SJSA1 (cell line): Measurements from ENCODE around the gene AKAP14. TPM values are rescaled to one million over a fixed set of nuclear protein-coding genes. Genes with fewer than 3 reads are reported as not detected.

ENCODE experiments used
- DNase-seq, 2 experiments: peaks; one replicate each; pipeline ENCODE4 v3.0.0-alpha.2; 2015 to 2020; ENCODE audit warnings: low spot score in 2 of 2, low read depth in 1 of 2
- H3K27ac ChIP-seq: fragments of 250-450 bp; sonication (Bioruptor Pico); 2 replicates; pipeline ENCODE4 v1.5.1; 2020; ENCODE audit warnings: mild to moderate bottlenecking, moderate library complexity
- H3K27me3 ChIP-seq: fragments of 250-450 bp; sonication (Bioruptor Pico); replicated peaks from 2 replicates; pipeline ENCODE4 v1.5.1; 2020; ENCODE audit warnings: mild to moderate bottlenecking, moderate library complexity
- H3K36me3 ChIP-seq: fragments of 250-450 bp; sonication (Bioruptor Pico); 2 replicates; pipeline ENCODE4 v1.5.1; 2020; ENCODE audit warnings: mild to moderate bottlenecking
- H3K4me1 ChIP-seq: fragments of 250-450 bp; sonication (Bioruptor Pico); replicated peaks from 2 replicates; pipeline ENCODE4 v1.6.1; 2021; ENCODE audit warnings: mild to moderate bottlenecking
- H3K4me3 ChIP-seq: fragments of 250-450 bp; sonication (Bioruptor Pico); 2 replicates; pipeline ENCODE4 v1.5.1; 2020; ENCODE audit warnings: mild to moderate bottlenecking
- H3K9me3 ChIP-seq: fragments of 250-450 bp; sonication (Bioruptor Pico); replicated peaks from 2 replicates; pipeline ENCODE4 v1.5.1; 2020; ENCODE audit warnings: mild to moderate bottlenecking
- total RNA-seq: library from RNA; depleted of rRNA; stranded (reverse); fragments of >200 nt; shearing (Covaris generic); gene quantifications from 2 replicates; pipeline ENCODE4 v1.2.3, GENCODE V29; 2014; rRNA removed

The AKAP14 gene
- total RNA-seq = not detected in 2 replicates

- H3K4me1 ChIP-seq = no peaks in the 10 kb centered on the region
- no peaks in the 10 kb centered on the region for H3K36me3 ChIP-seq
- no peak for DNase-seq
- no peaks in the 10 kb centered on the region for H3K27me3 ChIP-seq
- no peaks in the 10 kb centered on the region for H3K9me3 ChIP-seq
- no peak within 1 kb of the TSS for H3K4me3 ChIP-seq
- H3K27ac ChIP-seq = no peak within 1 kb of the TSS
Measured at GRCh38 chrX:119895843-119896326, at the start of gene AKAP14. TSS of gene AKAP14 (plus strand) at chrX:119895893. CDS start at chrX:119903224, 7,331 bp downstream.

DNA sequence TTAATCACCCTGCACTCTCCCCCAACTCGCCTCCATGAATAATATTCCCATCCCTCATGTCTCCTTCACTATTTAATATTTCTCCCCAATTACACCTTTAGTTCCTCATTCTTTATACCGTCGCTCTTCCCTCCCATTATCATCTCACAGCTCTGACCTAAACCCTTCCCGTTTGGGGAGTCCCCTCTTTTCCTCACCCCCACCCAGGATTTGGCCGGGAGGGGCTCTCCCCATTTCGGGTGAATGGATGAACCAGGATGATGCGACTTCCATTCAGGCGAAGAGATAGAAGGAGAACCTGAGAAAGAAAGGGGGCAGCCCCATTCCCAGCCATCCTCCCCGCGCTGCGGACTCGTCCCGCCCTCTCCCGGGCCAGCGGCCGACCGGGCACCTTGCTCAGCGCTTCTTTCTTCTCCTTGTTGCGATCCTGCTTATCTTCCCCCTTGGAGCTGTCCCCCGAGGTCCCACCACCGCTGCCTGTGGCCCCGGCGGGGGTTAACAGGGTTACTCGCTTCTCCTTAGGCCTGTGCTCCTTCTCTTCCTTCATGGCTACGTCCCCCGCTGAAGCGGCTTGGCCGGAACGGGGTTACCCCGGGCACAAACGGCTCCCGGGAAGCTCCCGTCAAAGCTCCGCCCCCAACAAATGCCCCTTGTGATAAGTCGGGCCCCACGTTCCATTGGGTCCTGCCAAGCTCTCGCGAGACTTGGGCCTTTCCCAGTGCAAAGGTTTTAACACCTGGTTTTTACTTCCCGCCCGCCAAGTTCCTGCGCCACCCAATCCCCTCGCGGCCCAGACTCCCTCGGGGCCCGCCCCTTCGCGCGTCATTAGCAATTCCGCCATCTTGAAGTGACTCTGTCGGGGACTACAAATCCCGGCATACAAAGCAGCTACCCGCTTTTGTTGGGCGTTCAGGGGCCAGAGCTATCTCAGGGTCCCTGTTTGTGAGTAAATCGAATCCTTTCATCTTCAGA lies 43.0 kb upstream of the AKAP14 start, which contains the start of gene UPF3B:
UPF3B (minus strand) TSS at position 582 of the 972 bp plus-strand sequence; CDS start at position 547, 35 bp downstream.
- peak; percentile 89 to 97 for DNase-seq
- peak within 1 kb of the TSS; percentile 60 for H3K4me3 ChIP-seq
- peaks cover 22% of the 10 kb centered on the region for H3K36me3 ChIP-seq
- no peaks in the 10 kb centered on the region for H3K4me1 ChIP-seq
- no peaks in the 10 kb centered on the region for H3K27me3 ChIP-seq
- H3K9me3 ChIP-seq = no peaks in the 10 kb centered on the region
- H3K27ac ChIP-seq = peak within 1 kb of the TSS; percentile 50

GRCh38 chrX:119853444-119853843 lies 42.2 kb upstream of the AKAP14 start:
- Histone ChIP-seq H3K27me3 (no peaks in the 10 kb centered on the region), H3K9me3 (no peaks in the 10 kb centered on the region), H3K4me3 (peak overlapping the region; percentile 60), H3K4me1 (no peaks in the 10 kb centered on the region), H3K36me3 (peaks cover 20% of the 10 kb centered on the region), H3K27ac (peak overlapping the region; percentile 14; the same call in 1 of the 2 replicates)
- DNase-seq = no peak

- Histone ChIP-seq H3K9me3 (no peaks in the 10 kb centered on the region), H3K36me3 (peaks cover 7% of the 10 kb centered on the region; the same call in 1 of the 2 replicates), H3K4me1 (no peaks in the 10 kb centered on the region), H3K27ac (no peak overlapping the region; the same call in 1 of the 2 replicates), H3K27me3 (no peaks in the 10 kb centered on the region), H3K4me3 (peak overlapping the region; percentile 68)
- DNase-seq = peak in 1 of 2 experiments; percentile 32
Measured at GRCh38 chrX:119870626-119871131, 25.0 kb upstream of the AKAP14 start.

GRCh38 chrX:119871245-119871598 lies 24.5 kb upstream of the AKAP14 start:
- H3K27me3 ChIP-seq = no peaks in the 10 kb centered on the region
- H3K4me1 ChIP-seq = no peaks in the 10 kb centered on the region
- H3K27ac ChIP-seq = peak overlapping the region; percentile 73
- no peak for DNase-seq
- H3K4me3 ChIP-seq = peak overlapping the region; percentile 68
- H3K9me3 ChIP-seq = no peaks in the 10 kb centered on the region
- H3K36me3 ChIP-seq = peaks cover 9% of the 10 kb centered on the region; the same call in 1 of the 2 replicates

DNA sequence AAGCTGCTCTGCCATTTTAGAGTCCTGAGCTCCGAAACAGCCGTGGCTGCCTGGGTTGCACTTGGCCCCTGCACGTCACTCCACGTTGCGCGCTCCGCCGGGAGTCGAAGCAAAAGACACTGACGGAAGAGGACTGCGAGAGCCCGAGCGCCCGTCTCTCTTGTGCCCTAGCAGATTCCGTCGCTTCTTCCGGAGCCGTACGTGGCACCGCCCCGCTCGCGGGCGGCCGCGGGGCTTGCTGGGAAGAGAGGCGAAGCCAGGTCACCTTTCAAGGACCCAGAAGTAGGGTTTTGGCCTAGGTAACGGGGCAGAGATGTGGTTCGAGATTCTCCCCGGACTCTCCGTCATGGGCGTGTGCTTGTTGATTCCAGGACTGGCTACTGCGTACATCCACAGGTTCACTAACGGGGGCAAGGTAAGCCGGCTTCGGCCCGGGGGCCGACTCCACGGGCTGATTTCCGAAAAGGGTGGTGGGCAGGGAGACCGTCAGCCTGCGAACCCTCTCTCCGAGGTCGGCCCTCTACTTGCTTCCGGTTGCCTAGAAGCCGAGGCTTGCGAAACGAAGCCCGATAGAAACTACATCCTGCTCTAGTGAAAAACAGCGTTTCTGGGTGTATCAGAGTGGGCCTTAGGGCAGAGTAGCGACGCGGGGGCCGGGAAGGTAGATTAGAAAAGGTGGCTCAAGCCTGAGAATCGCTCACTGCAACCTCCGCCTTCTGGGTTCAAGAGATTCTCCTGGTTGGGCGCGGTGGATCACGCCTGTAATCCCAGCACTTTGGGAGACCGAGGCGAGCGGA lies 23.9 kb upstream of the AKAP14 start, which contains the start of the genes NDUFA1 and RNF113A:
NDUFA1 (plus strand) TSS at position 234 of the 797 bp plus-strand sequence; CDS start at position 314, 80 bp downstream.
RNF113A (minus strand) TSS at position 135 of the 797 bp plus-strand sequence; CDS start at position 15, 120 bp downstream.
- Histone ChIP-seq H3K4me3 (peak within 1 kb of the TSS; percentile 68), H3K9me3 (no peaks in the 10 kb centered on the region), H3K27ac (peak within 1 kb of the TSS; percentile 73), H3K27me3 (no peaks in the 10 kb centered on the region), H3K36me3 (peaks cover 9% of the 10 kb centered on the region; the same call in 1 of the 2 replicates), H3K4me1 (no peaks in the 10 kb centered on the region)
- peak; percentile 81 to 83 for DNase-seq

DNA sequence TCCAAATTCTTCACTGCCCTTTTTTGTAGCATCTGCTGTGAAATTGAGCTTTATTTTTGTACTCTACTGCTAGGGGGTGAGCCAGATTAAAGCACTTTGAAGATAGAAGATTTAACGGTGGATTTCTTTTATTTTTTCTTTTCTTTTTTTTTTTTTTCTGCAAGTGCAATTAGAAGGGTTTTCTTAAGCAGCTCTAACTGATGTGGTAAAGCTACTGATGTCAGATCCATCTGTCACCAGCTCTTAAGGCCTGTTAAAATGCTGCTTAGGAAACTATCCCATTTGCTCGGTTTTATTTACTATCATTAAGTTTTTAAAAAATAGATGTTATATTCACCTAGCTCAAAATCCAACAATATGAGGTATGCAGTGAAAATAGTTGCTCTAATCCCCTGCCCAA lies 17.0 kb upstream of the AKAP14 start:
- no peak overlapping the region for H3K4me3 ChIP-seq
- H3K4me1 ChIP-seq = no peaks in the 10 kb centered on the region
- peaks cover 9% of the 10 kb centered on the region; the same call in 1 of the 2 replicates for H3K36me3 ChIP-seq
- H3K9me3 ChIP-seq = no peaks in the 10 kb centered on the region
- DNase-seq = no peak
- H3K27me3 ChIP-seq = no peaks in the 10 kb centered on the region
- H3K27ac ChIP-seq = no peak overlapping the region

- Histone ChIP-seq H3K27me3 (no peaks in the 10 kb centered on the region), H3K4me3 (no peak overlapping the region), H3K36me3 (peaks cover 9% of the 10 kb centered on the region; the same call in 1 of the 2 replicates), H3K27ac (no peak overlapping the region), H3K9me3 (no peaks in the 10 kb centered on the region), H3K4me1 (no peaks in the 10 kb centered on the region)
- DNase-seq = no peak
Measured at GRCh38 chrX:119880076-119880475, 15.6 kb upstream of the AKAP14 start.

- no peaks in the 10 kb centered on the region for H3K4me1 ChIP-seq
- H3K4me3 ChIP-seq = no peak overlapping the region
- no peak overlapping the region for H3K27ac ChIP-seq
- peaks cover 4% of the 10 kb centered on the region; the same call in 1 of the 2 replicates for H3K36me3 ChIP-seq
- no peaks in the 10 kb centered on the region for H3K9me3 ChIP-seq
- no peaks in the 10 kb centered on the region for H3K27me3 ChIP-seq
- peak; percentile 25 to 41 for DNase-seq
Measured at GRCh38 chrX:119880552-119881437, 14.9 kb upstream of the AKAP14 start.

DNA sequence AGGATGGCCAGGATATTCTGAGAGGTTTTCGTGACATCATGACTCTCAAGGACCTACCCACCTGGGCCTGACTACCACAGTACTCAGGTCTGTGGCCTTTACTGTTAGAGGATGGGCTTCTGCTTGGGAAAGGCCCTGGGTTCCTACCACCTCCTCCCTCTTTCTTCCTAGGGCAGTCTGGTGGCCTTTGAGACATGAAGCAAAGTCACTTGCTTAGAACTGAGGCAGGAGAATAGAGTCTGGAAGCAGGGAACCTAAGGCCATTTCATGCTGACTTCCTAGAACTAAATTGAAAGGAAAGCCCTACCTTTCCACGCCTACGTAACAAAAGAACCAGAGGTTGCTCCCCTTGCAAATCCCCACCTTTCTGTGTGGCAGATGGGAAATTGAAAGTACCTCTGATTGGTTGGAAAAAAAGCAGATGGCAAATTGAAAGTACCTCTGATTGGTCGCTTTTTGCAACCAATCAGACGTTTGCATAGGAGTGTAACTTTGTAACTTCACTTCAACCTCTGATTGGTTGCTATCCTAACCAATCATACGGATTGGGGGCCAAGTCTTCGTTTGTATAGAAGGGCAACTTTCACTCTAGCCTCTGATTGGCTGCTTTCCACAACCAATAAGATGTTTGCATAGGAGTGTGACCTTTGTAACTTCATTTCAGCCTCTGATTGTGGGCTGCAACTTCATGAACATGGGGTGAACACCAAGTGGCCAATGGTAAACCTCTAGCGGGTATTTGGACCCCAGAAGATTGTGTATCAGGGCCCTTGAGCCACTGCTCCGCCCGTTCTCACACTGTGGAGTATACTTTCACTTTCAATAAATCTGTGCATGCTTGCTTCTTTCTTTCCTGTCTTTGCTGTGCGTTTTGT lies 9.9 kb upstream of the AKAP14 start:
- Histone ChIP-seq H3K9me3 (no peaks in the 10 kb centered on the region), H3K4me1 (no peaks in the 10 kb centered on the region), H3K36me3 (no peaks in the 10 kb centered on the region), H3K27ac (no peak overlapping the region), H3K27me3 (no peaks in the 10 kb centered on the region), H3K4me3 (peak overlapping the region; percentile 11; the same call in 1 of the 2 replicates)
- DNase-seq = peak in 1 of 2 experiments; percentile 7

DNA sequence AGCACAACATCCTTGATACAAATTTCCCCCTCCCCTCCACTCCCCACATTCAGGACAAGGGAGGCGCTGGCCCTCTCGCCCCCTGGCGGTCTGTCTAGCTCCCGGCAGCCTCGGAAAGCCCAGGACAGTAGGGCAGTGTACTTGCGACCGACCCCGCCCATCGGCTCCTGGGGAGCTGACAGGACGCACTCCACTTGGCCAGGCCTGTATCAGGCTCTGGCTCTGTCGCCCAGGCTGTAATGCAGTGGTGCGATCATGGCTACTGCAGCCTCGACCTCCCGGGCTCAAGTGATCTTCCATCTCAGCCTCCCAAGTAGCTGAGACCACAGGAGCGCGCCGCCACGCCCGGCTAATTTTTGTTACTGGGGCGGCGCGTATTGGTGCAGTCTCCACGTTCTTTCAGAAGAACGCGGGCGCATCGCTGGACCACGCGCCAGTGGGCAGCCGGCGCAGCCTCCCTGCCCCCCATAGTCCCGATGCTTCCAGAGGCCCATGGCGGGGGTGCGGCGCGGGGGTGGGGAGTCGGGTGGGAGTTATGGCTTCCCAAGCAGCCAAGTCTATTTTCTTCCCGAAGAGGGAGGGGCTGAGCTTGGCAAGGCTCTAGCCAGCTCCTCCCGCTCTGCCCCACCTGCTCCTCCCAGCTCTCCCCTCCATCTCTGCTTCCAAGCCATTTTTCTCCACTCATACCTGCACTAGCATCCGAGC lies 7.8 kb upstream of the AKAP14 start:
- Histone ChIP-seq H3K4me1 (no peaks in the 10 kb centered on the region), H3K36me3 (no peaks in the 10 kb centered on the region), H3K27me3 (no peaks in the 10 kb centered on the region), H3K4me3 (0 out of 2 replicates have a peak overlapping the region, but pooled peaks have one; percentile 12), H3K9me3 (no peaks in the 10 kb centered on the region), H3K27ac (no peak overlapping the region)
- peak; percentile 29 to 66 for DNase-seq
